ENCODE measurements around the gene KCNJ4.

The KCNJ4 gene

GRCh38 chr22:38451864-38452263 is 3.1 kb downstream of the KCNJ4 start:
- DNase-seq: no peak

GRCh38 chr22:38451404-38451803 is 3.6 kb downstream of the KCNJ4 start:
- DNase-seq: no peak

GRCh38 chr22:38450234-38450797 is 4.7 kb downstream of the KCNJ4 start:
- DNase-seq: no peak

- no peak for DNase-seq
Measured at GRCh38 chr22:38449776-38450175, 5.2 kb downstream of the KCNJ4 start.

- DNase-seq: no peak
Measured at GRCh38 chr22:38448945-38449745, 5.9 kb downstream of the KCNJ4 start.

- no peak for DNase-seq
Measured at GRCh38 chr22:38446018-38446601, 8.9 kb downstream of the KCNJ4 start.

GRCh38 chr22:38444783-38445182 is 10.2 kb downstream of the KCNJ4 start:
- DNase-seq: no peak

GRCh38 chr22:38443628-38444521 is 11.1 kb downstream of the KCNJ4 start:
- DNase-seq: no peak

- no peak for DNase-seq
Measured at GRCh38 chr22:38442967-38443627, 11.9 kb downstream of the KCNJ4 start.

- DNase-seq: no peak
Measured at GRCh38 chr22:38441620-38442287, 13.2 kb downstream of the KCNJ4 start.

GRCh38 chr22:38440747-38441350 is 14.2 kb downstream of the KCNJ4 start:
- no peak for DNase-seq

- no peak for DNase-seq
Measured at GRCh38 chr22:38437416-38437815, 17.6 kb downstream of the KCNJ4 start.

GRCh38 chr22:38436629-38437395 is 18.2 kb downstream of the KCNJ4 start:
- DNase-seq: no peak

- no peak for DNase-seq
Measured at GRCh38 chr22:38435965-38436364, 19.0 kb downstream of the KCNJ4 start.

GRCh38 chr22:38435010-38435409 is 20.0 kb downstream of the KCNJ4 start:
- no peak for DNase-seq

- no peak for DNase-seq
Measured at GRCh38 chr22:38433871-38434270, 21.1 kb downstream of the KCNJ4 start.

- no peak for DNase-seq
Measured at GRCh38 chr22:38432264-38432663, 22.7 kb downstream of the KCNJ4 start.

GRCh38 chr22:38431266-38432010 is 23.6 kb downstream of the KCNJ4 start:
- DNase-seq: no peak

- DNase-seq: no peak
Measured at GRCh38 chr22:38429499-38430068, 25.4 kb downstream of the KCNJ4 start.

- no peak for DNase-seq
Measured at GRCh38 chr22:38428714-38429113, 26.3 kb downstream of the KCNJ4 start.
